ENCODE results near the gene ANLN.
"Not testable (repeated sequence)": the region's sequence is repeated elsewhere in the genome, so short reads cannot be mapped to it uniquely, and the experiment has no call there.

ANLN gene

DNA sequence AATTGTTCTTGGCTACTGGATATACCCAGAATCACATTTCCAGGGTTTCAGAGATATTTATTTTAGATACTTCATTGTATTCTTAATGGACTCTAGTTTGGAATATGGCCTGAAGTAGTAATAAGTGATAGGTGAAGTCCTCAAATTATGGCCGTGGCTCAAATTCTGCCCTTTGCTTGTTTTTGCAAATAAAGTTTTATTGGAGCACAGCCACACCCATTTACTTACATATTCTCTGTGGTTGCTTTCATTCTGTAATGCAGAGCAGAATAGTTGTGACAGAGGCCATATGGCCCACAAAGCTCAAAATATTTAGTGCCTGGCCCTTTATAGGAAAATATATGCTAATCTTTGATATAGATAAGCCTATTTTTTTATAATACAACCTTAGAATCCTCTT is 19.5 kb downstream of the ANLN start:
- no peak for DNase-seq

DNA sequence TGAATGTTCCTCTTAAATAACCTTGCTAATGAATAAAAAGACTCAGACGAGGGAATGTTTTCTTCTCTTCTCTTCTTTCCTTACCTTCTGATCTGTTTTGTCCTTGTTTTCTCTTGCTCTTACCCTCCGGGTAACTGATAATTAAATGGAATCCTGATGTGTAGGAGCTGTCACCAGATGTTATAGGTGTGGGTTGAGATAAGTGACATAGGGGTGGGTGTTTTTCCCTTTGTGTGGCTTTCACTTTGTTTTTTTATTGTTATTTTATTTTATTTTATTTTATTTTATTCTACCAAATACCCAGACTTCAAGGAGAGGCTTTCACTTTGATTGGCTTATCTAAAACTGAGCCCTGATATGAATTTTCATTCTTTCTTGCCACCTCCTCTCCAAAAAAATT is 25.5 kb downstream of the ANLN start:
- no peak for DNase-seq

DNA sequence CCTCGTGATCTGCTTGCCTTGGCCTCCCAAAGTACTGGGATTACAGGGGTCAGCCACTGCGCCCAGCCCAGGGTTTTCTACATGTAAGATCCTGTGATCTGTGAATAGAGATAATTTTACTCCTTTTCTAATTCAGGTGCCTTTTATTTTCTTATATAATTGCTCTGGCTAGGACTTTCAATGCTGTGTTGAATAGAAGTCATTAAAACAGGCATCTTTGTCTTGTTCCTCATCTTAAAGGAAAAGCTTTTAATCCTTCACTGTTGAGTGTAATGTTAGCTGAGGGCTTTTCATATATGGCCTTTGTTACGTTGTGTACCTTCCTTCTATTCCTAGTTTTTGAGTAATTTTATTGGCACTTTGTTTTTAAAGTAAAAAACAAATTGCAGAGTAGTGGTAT is 26.6 kb downstream of the ANLN start:
- no peak for DNase-seq

DNA sequence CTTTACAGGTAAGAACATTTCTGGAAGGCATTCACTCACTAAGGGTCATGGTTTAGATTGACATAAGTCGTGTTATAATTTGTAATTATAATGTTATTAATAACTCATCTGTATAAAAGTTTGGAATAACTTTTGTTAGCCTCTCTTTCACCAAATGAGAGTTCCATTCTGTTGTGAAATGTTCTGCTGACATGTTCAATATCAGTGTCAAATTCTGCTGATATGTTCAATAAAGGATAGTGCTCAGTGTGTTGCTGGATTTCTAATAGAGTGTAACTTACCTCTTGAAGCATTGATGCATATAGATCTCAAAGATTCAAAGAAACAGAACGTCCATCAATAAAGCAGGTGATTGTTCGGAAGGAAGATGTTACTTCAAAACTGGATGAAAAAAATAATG is 30.6 kb downstream of the ANLN start:
- no peak for DNase-seq

DNA sequence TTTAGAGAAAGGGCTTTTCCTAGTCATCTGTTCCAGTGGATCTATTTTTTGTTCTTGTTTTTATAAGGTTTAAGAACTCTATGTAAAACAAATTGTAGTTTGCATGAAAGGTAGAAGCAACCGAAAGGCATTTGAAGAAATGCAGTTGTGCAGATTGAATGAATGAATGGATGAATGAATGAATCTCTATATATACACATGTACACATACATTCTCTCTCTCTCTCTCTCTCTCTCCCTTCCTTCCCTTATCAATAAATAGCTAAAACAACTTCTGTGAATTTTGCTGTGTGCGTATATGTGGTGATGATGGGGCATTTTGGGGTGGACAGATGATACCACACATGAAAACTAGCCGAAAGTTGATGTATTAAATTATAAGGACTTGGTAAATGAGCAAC is 32.4 kb downstream of the ANLN start:
- no peak for DNase-seq

DNA sequence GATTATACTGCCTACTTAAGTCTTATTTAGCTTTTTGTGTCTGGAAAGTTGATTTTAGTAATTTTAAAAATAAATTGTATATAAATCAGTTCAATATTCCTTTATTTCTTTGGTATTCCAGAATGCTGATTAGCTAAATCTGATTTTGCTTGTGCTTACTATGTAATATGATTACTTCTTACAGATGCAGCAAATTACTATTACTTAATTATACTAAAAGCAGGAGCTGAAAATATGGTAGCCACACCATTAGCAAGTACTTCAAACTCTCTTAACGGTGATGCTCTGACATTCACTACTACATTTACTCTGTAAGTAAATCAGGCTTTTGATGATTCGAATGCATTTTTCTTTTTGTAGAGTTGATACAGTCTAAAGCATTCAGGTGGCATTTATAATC is 34.0 kb downstream of the ANLN start:
- no peak for DNase-seq

DNA sequence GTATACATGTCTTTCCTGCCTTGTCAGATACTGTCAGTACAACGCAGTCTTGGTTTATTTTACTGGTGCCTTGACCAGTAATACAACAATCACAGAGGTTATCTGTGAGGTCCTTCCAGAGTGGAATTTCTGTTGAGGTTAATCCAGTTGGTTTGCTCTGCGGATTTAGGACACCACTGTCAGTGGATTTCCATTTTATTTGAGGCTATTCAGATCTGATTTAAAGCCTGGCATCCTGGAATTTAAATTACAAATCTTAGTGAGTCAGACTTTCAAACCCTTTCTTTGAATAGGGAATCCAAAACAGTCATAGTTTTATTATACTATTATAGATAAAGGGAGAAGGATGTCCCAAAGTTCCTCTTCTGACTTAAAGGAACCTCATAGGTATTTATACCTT is 40.5 kb downstream of the ANLN start:
- no peak for DNase-seq

DNA sequence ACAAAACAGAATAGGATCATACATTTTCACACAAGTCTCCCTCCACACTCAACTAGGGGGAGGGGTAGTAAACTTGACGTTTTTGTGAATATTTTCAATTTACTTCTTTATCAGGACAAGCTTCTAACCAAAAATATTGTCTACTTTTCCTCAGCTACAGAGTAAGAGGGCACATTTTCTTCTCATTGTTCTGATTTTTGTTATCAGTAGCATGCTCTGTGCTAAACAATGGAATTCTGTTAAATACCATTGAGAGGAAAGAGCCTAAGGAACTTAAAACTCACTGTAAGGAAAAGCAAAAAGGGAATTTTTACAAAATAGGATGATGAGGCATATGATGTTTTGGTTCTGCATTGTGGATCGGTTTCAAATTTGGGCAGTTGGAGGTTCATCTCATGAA is 41.2 kb downstream of the ANLN start:
- DNase-seq: no peak

DNA sequence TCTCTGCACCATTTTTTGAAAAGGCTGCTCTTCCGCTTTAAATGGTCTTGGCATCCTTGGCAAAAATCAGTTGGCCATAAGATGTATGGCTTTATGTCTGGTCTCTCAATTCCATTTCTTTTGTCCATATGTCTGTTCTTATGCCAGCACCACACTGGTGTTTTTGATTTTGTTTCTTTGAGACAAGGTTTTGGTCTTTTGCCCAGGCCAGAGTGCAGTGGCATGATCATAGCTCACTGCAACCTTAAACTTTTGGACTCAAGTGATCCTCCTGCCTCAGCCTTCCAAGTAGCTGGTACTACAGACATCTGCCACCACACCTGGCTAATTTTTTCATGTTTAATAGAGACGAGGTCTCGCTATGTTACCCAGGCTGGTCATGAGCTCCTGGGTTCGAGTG is 48.5 kb downstream of the ANLN start:
- no peak for DNase-seq

DNA sequence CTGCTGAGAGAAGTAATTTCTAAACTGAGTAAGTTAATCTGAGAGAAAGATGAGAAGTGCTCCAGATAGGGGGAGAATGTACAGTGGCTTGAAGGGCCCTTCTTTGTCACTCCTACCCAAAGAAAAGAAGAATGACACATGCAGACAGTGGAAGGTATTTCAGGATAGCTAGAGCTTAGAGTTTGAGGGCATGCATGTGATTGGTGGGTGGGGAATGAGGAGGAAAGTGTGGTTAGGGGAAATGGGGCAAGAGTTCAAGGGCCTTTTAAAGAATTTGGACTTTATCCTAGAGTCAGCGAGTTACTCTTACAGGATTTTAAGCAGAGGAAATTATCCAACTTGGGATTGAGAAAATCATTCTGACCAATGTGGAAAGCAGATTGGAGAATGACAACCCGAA is 50.0 kb downstream of the ANLN start:
- no peak for DNase-seq

DNA sequence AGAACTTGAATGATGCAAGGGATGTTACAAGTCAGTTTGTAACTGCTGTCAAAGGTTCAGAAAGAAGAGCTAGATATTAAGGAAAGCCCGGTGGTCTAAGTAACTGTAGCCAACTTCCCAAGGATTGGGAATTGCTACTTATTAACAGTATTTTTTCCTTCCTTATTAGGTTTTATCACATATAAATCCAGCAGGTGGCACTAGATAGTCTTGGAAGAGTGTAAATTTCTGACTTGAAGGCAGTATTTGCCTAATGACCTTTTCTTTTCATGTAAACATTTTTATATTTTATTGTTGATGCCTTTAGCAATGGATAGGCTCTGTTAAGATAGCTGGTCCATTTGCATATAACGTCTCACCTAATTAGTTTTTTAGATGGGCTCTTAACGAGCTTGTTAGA is 51.2 kb downstream of the ANLN start:
- DNase-seq: peak in 1 of 2 donors; percentile 21

DNA sequence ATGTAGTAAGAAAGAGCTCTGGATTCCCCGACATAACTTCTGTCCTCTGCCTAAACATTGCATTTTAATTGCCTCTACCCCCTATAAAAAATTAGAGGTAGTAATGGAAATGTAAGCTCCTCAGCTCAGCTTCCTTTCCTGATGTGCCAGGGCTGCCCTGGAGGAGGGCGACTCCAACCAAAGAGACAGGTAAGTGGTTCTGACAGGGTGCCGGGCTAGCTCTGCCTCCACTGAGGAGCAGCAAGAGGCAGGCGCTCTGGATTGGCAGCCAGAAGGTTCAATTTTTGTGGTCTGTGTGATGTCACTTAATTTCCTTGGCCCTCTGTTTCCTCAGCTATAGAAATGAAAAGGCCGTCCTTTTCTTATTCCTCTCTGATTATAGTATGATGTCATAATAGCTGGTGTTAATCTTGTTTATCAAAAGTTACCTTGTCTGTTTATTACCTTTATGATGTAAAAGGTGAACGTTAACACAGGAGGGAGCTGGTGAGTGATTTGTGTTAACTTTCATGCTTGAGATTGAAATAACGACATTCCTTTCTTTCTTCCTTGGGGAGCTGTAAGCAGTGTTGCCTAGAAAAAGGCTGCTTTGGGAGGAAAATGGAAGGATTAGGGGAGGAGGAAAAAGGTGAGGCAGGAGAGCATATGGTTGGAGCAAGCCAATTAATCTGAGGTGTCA is 51.8 kb downstream of the ANLN start:
- DNase-seq: no peak

DNA sequence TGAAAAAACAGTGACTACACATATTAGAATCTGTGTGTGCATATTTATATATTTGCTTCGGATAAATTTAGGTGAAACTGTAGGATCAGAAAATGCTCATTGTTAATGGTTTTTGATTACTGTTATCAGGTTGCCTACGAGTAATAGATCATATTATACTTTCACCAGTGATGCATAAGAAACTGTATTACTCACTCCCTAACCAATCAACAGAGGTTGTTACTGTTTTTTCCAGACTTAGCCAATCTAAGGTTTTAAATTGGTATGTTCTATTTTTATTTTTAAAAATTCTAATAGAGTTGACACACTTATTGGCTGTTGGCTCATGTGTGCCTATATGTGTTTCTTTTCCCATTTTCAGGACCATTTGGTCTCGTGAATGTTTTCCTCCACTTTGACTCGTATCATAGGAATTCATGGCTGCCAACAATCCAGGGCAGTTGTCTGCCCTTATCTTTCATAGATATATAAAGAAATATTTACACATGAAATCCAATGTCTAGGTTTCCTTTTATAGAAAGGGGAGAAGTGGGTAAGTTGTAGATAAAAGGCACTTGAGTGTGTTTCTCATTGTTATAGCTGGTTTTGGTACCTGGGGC is 59.2 kb downstream of the ANLN start:
- no peak for DNase-seq

DNA sequence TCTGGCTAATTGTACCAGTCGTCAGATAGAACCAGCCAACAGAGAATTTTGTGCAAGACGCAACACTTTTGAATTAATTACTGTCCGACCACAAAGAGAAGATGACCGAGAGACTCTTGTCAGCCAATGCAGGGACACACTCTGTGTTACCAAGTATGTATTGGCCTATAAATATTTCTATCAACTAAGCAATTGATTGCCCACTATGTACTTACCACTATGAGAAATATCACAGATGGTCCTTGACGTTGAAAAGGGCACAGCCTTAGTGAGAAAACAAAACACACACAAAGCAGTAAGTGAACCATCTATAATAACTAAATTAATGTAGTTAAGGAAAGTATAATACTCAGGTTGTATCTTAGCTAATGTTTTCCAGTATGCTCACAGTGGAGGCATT is 60.0 kb downstream of the ANLN start:
- DNase-seq: no peak

DNA sequence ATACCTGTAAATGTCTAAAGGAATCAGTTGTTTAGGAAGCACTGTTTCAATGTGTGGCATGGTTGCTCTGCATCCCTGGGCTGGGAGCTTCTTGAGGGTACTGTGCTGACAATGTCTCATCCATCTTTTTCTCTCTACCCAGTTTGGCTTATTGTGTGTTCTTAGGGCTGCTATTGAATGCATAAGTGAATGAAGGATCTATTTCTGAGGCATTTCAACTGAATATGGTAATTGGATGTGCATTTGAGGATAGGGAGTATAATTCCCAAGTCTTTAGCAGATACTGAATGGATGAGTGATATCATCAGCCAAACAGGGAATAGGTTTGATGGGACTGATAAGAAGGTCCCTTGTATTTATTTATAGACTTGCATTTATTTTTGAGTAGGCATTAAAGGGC is 64.1 kb downstream of the ANLN start:
- DNase-seq: no peak

DNA sequence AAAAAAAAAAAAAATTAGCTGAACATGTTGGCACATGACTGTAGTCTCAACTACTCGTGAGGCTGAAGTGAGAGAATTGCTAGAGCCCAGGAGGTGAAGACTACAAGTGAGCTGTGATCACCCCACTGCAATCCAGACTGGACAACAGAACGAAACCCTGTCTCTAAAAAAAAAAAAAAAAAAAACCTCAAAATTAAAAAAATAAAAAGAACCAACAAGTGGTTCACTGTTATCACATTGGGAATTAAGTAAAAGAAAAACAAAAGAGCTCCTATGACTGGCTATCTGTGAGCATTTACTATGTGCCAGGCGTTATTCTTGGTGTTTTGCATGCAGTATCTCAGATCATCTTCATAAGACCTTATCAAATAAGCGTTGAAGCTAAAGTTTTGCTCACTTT is 66.0 kb downstream of the ANLN start:
- no peak for DNase-seq

DNA sequence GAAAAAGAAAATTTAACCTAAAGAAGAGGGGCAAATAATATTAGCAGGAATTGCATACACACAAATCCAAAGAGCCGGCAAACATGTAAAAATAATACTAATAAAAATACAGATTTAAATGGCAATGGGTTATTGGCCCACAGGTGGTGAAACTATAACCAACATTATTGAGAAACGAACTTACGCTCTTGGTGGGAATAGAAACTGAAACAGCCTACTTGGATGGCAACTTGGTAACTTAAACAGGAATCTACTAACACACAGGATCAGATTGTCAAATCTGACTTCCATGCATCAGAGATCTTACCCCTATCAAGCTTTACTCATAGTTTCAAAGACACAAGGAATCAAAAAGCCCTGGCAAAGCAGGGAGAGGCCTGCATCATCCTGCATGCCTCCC is 66.5 kb downstream of the ANLN start:
- no peak for DNase-seq

DNA sequence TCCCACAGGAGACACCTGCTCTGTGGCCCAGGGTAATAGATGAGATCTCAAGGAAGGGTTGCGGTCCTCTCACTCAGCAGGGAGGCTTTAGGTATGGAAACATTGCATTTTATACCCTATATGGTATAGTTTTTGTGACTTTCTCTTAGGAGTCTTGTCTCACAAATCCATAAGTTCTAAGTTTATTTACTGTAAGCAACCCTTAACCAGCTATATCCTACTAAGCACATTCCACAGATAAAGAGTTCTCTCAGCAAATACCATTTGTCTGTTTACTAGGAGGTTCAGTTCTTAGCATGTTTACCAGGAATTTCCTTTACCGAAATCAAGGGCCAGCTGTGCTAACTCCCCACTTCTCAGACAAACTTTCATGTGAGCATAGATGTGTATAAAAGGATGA is 66.9 kb downstream of the ANLN start:
- no peak for DNase-seq

DNA sequence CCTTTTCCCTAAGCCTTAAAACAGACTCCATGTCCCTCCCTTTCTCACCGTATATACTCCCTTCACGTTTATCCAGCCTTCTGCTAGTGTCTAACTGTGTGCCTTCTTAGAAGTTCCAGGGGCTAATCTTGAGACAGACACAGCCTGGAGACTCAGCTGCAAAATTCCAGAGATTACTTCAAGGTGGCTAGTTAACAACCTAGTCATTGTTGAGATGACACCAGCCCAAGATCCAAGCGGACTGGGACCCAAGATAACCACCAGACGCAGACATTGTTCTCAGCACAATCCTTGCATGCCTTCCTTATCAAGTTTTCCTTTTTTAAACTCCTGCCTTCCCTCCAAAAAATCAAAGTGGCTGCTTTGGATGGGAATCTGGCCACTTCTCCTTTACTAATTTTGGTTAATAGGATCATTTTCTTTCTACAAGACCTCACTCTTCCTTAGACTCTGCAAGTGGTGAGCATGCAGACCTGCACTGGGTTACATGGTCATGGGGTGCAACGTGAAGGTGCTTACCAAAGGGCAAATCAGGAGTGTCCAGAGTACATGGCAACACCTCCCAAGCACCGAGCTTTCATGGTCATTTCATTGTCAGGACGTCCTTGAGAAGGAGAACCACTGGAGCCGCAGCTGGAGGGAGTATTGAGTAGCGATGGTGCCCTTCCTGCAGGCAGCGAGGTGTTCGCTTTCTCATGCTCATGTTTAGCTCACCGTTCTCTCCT is 69.7 kb downstream of the ANLN start:
- no peak for DNase-seq

DNA sequence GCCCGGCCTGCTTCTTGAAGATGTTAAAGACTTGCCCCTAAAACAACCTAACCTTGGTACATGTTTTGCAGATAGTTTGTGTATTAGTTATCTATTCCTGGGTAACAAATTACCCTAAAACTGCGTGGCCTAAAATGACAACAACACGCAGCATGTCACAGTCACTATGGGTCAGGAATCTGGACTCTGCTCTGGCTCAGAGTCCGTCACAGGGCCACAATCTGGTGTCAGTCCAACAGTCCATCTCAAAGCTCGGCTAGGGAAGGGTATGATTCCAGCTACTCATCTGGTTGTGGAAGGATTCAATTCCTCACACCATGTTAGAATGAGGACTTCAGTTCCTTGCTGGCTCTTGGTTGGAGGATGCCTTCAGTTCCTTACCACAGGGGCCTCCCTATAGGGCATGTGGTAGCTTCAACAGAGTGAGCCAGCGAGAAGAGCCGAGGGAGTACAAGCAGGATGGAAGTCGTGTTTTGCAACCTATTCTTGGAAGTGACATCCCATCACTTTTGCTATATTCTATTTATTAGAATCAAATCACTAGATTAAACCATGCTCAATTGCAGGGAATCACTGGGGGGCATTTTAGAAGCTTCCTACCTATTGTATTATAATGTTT is 71.3 kb downstream of the ANLN start:
- no peak for DNase-seq

DNA sequence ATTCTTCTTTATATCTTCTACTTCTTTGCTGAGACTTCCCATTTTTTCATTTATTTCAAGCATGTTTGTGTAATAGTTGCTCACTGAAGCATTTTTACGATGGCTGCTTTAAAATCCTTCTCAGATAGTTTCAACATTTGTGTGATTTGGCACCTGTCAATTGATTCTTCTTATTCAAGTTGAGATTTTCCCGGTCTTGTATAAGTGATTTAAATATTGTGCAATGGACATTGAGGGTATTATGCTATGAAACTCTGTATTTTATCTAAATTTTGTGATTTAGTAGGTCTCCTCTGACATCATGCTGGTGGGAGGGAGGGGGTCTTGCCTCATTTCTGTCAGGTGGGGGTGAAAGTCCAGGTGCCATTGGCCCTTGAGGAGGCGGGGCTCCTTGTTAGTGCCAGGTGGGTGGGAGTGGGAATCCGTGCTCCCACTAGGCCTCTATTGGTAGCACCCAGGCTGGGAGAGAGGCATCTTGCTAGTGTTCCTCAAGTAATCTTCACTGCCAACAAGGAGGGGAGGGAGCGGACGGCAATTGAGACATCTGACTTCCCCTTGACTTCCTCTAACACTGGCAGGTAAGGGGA is 73.0 kb downstream of the ANLN start:
- no peak for DNase-seq

DNA sequence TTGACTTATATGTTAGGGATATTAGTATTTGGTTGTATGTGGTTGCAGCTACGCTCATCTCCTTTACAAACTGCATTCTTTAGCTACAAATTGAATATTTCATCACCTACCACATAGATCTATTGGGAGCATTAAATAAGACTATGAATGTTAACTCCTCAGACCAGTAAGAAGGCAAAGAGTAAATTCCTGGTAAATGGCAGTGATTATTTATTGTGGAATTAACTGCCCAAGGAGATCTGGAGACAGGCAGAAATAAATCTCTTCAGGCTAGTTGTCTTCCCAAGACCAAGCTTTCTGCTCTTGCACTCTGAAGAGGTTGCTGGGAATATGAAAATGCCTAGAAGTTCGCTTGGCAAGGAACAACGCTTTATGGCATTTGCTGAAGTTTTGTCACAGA is 74.6 kb downstream of the ANLN start:
- no peak for DNase-seq

DNA sequence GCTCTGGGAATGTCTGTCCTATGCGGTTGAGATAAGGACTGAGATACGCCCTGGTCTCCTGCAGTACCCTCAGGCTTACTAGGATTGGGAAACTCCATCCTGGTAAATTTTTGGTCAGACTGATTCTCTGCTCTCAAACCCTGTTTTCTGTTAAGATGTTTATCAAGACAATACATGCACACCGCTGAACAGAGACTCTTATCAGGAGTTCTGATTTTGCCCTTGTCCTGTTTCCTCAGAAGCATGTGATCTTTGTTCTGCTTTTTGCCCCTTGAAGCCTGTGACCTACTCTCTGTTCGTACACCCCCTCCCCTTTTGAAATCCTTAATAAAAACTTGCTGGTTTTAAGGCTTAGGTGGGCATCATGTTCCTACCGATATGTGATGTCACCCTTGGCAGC is 76.3 kb downstream of the ANLN start:
- DNase-seq: not testable (repeated sequence)

All from hippocampal formation (tissue), 2 donors.